Stimulated activated CD4-positive, alpha-beta T cell treated with anti-CD3 and anti-CD28 coated beads, Interleukin-4, amount 100 ng/mL, for 1 hour (primary cell): ENCODE data around the gene LSP1.

Source experiments
- DNase-seq: peaks from one replicate; pipeline ENCODE4 v3.0.0-alpha.2; 2020

LSP1 gene

DNA sequence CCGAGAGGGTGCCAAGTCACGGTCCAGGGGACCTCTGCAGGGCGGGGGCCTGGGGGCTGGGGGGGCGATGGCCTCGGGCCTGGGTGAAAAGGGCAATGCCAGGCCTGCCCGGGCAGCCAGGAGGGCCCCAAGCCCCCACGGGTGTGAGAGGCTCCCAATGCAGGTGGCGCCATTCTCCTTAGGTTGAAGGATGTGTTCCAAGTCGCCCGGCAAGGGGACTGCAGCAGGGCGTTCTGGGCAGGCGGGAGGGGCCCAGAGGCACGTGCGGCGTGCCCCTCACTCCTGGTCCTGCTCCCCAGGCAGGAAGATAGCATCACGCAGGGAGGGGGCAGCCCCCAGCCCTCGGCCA is 14.8 kb upstream of the LSP1 start:
- no peak for DNase-seq

DNA sequence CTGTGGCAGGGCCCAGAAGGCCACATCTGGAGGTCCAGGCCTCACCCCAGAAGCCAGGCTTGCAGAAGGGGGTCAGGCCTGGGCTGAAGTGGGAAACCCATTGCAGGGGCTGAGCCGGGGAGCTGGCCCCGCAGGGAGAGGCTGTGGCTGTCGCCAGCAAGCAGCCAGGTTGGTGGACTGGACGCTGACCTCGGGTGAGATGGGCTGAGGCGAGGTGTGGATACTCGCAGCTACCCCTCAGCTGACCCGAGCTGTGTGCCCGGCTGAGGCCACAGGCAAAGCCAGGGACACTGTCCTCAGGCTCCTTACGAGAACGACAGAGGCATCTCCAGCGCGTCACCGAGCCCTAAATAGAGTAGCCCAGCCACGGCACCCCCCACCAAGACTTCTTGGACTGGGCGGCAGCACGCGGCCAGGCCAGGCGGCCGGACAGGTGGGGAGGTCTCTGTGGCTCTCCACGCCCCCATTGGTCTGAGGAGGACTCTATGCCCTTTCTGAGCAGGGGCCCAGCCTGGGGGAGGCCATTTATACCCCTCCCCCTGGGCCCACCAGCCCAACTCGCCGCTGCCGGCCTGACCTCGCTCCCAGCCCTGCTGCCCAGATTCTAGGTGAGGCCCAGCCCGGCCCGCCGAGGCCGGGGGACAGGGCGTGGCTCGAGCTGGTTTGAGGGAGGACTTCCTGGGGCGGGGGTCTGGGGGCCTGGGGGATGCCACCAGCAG is 14.3 kb upstream of the LSP1 start, which contains the start of gene TNNI2:
TNNI2 (plus strand) TSS at position 556 of the 719 bp plus-strand sequence. CDS start 716 bp downstream, outside the sequence.
- no peak for DNase-seq

DNA sequence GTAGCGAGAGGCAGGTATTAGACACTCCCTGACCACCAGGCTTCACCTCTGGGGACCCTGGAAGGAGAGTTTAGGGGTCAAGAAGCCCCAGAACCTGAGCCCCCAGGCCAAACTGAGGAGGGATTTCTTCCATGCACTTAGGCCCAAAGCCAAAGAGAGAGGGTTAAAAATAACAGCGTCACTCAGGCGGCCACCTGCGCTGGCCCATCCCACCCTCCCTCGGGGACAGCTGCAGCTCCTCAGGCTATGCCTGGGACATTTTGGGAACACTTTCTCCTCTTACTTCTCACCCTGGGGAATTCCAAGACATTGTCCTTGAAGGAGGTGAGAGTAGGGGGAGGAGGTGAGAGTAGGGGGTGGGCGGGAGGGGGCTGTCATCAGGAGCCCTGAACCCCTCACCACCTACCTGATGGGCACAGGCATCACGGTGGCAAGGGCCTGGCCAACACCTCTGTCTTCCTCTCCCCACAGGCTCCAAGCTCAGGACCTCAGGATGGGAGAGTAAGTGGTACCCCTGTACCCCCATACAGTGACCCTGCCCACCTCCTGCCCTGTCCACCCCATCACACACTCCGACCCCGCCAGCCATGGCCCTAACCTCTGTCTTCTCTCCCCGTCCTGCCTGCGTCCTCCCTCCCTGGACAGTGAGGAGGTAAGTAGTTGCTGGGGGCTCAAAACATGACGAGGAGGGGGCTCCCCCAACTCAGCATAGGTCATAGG is 13.5 kb upstream of the LSP1 start:
- DNase-seq = no peak

DNA sequence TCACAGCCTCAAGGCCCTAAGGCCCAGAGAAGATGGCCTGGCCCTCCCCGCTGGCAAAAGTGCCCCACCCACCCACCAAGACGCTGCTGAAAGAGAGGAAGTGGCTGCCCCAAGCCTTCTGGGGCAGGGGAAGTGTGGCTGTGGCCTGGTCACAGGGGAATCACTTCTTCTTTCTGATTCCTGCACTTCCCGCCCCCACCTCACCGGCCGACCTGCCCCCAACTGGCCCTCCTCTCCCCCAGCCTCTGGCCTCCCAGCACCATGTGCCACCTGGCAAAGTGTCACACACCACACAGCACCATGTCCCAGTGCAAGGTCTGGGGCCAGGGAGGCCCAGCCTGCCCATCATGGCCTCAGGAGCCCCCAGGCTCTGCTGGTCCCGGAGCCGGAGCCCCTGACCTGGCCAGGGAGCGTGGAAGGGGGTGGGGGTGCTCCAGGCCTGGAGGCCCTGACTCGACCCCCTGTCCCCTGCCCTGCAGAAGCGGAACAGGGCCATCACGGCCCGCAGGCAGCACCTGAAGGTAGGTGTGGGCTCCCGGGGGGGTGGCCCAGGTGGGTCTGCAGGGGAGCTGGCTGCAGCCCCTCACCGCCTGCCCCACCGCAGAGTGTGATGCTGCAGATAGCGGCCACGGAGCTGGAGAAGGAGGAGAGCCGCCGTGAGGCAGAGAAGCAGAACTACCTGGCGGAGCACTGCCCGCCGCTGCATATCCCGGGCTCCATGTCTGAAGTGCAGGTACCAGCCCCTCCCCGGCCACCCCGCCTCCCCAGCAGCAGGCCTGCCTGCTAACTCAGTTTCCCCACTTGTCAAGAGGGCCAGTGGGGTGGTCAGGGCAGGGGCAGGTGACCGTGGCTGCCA is 12.7 kb upstream of the LSP1 start:
- no peak for DNase-seq

DNA sequence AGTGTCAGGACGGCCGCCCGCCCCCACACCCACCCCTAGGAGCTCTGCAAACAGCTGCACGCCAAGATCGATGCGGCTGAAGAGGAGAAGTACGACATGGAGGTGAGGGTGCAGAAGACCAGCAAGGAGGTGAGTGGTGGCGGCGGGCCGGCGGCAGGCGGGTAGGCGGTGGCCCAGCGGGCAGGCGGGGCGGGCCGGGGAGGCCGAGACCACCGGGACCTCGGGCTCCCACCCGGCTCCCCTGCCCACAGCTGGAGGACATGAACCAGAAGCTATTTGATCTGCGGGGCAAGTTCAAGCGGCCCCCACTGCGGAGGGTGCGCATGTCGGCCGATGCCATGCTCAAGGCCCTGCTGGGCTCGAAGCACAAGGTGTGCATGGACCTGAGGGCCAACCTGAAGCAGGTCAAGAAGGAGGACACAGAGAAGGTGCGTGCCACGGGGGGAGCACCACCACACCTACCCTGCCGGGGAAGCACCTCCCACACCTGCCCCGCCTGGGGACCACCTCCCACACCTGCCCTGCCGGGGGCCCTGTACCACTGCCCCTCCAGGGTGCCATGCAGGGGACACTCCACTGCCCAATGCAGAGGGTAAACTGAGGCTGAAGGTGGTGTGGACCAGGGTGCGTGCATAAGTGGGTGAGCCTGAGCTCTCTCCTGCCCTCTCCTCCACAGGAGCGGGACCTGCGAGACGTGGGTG is 12.0 kb upstream of the LSP1 start:
- DNase-seq = no peak

DNA sequence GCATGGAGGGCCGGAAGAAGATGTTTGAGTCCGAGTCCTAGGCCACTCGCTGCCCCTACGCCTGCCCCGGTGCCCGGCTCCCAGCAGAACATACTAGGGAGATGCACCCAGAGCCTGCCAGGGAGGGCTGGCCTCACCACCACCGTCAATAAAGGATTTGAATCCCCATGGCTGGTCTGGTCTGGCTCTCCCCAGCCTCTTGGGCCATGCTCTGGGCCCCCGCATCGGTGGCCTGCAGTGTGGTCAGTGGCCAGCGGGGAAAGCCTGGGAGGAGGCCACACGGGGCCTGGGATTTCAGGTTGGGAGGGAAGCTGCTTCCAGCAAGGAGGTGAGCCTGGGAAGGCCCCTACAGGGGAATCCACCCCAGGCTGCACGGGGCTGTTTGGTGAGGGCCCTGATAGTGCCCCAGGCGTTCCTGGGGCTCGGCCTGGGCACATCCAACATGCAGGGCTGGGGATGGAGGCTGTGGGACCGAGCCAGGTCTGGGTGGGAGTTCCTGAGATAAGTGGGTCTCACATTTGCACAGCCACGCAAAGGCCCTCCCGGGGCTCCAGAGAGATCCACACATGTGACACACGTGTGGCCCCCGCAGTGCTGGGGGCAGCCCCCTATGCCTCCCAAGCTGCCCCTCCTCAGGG is 11.3 kb upstream of the LSP1 start:
- DNase-seq = no peak

DNA sequence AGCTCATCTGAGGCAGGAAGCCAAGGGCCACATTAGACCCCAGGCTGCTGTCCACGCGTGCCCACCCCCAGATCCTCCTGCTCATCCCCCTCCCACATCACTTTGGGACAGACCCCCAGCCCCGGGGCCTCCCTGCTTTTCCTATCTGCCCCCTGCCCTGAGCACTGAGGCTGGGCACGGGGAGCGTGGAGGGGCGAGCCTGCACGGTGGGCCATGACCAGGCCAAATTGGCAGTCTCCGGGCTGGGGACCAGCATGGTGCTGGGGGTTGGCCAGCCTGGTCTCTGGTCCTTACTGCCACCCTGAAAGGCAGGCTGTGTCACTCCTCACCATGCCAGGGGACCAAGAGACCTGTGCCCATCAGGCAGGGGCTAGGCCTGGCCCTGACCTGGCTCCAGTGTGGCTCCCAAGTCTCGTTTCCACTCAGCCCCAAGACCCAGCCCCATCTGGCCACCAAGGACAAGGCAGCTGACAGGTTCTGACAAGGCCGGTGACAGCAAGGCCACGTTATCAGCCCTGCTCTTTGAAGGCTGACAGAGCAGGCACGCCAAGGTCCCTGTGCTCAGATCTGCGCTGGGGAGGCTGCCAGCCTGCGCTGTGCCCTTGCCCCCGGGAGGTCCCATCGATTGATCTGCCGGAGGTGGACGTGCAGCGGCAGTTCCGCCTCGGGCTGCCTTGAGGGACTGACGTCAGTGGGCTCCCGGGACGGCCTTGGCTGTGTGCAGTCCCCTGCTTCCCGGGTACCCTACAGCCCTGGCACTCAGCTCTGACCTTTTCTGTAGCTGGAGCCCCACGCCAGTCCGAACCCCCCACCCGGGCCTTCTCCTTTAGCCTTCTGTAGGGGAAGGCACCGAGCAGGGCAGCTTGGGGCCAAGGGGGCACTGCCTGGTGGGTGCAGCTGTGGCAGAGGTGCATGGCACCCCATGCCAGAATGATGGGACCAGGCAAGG is 10.5 kb upstream of the LSP1 start:
- DNase-seq = no peak

DNA sequence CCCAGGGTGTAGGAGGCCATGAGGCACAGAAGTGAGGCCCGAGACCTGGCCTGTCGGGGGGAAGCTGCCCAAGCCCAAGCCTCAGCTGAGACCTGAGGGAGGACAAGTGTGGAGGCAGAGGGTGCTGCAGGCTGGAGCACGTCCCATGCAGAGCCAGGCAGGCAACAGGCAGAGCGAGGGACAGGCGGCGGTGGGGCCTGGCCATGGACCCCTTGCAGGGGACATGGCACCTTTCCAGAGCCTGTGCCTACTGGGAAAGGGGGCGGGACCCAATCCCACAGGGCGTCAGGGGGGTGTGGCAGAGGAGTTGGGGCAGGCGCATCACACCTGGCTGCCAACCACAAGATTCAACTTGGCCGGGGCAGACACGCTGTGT is 9.8 kb upstream of the LSP1 start:
- no peak for DNase-seq

DNA sequence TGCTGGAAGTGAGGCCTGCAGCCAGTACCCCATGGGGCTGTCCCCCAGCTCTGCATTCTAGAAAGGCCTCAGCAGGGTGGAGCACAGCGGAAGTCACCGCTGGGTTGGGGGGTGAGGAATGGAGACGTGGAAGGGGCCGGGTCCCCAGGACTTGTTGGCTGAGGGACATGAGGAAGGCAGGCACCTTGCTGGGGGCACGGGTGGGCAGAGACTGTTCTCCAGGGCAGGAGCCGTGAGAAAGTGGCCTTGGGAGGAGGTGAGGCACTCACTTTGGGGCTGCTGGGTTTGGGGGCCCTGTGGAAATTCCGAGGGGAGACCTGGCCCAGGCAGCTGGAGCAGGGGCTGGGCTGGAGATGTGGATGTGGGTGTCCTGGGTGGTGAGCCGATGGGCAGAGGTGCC is 9.1 kb upstream of the LSP1 start:
- no peak for DNase-seq

DNA sequence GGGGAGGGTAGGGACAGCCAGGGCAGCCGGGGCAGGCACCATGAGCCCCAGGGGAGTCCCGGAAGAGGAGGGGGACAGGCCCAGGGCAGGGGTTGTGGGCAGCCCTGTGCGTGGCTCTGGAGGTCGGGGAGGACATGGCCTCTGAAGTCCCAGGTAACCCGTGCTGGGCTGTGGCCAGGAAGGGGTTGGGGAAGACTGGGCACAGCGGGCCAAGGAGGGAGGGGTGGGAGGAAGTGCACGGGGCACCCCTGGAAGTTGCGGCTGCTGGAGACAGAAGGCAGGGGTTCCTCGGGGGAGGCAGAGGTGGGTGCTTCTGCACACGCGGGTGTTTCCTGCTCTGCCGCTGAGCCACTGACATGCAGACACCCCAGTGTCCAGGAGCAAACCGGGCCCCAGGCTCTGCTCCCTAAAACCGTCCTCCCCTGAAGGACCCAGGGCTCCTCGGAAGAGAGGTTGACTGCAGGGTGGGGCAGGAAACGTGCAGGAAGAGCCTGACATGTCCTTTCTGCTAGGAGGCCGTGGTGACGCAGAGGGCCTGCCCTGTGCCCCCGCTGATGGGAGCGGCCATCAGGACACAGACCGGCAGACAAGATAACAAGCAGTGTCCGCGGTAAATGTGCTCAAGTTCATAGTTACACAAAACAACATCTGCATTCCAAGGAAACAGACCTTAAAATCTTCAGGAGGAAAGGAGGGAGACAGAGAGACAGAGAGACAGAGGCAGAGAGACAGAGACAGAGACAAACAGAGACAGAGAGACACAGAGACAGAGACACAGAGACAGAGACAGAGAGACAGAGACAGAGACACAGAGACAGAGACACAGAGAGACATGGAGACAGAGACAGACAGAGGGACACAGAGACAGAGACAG is 8.4 kb upstream of the LSP1 start:
- peak; percentile 44 for DNase-seq

DNA sequence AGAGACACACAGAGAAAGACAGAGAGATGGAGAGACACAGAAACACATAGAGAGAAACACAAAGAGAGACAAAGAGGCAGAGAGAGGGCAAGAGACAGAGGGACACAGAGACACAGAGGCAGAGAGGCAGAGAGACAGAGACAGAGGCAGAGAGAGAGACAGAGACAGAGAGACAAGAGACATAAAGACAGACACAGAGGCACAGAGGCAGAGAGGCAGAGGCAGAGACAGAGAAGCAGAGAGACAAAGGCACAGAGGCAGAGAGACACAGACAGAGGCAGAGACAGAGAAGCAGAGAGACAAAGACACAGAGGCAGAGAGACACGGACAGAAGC is 7.8 kb upstream of the LSP1 start:
- DNase-seq = no peak

DNA sequence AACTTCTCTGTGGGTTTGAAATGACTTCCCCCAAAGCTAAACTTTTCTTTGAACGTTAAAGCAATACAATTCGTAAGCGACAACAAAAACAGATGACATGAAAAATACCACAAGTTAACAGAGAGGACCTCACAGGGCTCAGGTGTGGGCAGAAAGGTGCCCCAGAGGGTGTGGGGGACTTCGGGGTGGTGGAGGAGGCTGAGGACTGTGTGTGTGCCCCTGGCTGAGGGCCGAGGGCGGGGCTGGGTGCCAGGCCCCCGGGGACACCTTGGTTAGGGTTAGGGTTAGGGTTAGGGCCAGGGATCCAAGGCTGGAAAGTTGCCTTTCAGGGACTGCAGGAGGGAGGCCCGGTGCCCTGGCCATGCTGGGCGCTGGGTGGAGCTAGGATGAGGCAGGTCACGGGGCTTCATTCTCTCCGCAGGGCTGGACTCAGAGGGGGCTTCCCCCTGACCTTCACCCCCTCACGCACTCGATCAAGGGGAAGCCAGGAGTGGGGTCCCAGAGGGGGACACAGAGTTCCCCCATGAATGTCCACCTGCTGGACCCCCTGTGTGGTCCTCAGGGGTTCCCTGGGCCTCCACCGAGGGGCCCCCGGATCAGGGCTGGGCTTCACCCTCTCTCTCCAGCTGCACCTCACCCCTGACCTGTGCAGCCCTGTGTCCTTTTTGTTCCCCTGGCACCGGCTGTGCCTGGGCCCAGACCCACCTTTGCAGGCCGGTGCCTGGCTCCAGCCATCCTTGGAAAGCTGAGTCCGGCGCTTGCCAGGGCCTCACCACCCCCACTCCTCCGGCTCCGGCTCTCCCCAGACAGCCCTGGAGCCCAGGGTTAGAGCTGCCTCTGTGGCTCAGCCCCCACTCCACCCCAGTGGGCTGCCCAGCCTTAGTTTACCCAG is 7.1 kb upstream of the LSP1 start:
- DNase-seq = no peak

DNA sequence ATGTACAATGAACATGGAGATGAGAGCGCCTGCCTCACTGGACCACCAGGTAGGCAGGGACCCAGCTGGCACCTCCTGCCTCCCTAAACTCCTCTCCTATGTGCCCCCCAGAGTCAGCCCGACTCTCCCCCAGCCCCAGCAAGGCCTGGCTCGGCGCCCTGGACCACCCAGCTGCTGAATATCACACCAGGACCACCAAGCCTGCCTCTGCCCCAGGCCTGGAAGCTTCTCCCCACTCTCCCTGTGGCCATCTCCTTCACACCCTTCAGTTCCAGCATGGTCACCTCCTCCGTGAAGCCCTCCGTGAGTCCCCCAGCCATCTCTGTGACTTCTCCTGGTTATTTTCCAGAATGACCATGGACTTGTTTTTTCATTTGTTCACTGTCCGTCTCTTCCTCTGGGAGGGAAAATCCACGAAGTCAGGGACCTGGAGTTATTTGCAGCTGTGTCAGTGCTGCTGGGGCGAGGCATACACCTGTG is 6.4 kb upstream of the LSP1 start:
- no peak for DNase-seq

DNA sequence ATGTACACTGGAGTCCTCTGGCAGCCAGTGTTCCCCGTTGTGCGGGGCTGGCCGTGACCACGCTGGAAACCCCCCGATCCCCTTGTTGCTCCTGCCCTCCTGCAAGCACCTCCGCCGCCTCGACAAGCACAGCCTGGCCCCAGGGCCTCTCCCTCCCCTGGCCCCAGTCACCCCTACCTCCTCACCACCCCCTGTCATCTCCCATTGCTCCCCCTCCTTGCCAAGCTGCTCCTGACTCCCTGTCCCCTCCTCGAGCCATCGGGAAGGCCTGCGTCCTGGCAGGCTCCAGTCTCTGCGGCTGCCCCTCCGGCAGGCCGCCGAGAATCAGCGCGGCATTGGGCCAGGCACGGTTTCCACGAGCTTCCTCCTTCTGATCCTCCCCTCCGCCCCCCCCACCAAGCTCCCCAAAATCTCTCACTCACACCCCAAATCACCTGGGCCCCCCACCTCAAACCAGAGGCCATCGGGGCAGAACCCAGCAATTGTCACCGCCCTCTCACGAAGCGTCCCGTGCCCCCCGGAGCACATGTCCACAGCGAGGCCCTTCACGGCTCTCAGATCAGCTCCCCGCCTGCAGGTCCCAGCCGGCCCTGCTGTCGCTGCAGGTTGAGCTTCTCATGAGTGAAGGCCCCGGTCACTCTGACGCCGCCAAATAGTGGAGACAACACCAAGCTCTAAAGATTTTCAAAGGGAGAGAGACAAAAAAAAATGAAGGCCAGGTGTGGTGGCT is 5.7 kb upstream of the LSP1 start:
- no peak for DNase-seq

DNA sequence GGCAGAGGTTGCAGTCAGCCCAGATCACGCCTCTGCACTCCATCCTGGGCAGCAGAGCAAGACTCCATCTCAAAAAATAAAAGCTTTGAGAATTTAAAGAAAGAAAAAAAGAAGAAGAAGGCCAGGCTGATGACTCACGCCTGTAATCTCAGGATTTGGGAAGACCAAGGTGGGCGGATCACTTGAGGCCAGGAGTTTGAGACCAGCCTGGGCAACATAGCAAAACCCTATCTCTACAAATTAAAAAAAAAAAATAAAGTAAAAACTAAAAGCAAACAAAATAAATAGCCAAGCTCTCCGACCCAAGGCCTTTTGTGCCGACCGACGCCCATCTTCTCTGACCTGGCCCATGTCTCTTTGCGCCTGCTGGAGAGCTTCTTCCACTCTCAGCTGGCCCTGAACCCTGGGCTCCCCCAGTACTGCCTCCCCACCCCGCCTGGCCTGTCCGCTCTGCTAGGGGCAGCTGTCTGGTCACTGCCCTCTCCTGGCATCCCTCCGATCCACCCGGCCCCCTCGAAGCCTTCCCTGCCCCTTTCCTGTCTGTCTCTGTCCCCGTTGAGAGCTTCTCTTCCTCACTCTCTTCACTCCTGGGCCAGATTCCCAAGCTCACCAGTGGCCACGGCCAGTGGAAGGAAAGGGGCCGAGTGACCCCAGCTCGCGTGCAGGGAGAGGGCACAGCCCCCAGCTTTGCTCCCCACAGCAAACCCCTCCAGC is 4.8 kb upstream of the LSP1 start:
- no peak for DNase-seq

DNA sequence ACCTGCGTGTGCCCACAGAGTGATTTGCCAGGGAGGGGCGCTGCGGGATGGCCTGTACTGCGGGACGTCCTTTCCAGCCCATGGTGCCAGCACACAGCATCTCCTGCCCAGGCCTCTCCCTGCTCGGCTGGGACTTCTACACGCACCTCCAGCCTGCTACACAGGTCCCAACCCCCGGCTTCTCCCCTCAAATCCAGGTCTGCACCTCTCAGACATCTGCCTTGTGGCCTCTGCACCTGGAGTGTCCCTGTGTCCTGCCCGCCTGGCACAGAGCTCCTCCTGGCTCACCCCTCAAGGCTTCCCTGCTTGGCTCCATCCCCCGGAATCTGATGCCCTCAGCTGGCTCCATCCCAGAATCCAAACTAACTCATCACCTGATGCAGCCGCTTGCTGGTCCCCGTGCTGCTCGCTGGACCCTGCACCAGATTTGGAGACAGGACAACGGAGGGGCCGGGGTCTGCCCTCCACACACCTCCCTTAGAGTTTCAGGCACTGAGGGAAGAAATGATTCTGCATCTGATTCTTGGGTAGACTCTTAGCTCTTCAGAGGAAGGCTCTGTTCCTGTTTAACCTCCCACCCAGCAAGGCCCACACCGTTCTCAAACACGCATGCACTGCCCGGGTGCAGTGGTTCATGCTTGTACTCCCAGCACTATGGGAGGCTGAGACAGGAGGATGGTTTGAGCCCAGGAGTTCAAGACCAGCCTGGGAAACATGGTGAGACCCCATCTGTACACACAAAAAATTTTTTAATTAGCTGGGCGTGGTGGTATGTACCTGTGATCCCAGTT is 4.0 kb upstream of the LSP1 start:
- DNase-seq = no peak
